ENCODE measurements around the gene MYO18A.
"Not testable (repeated sequence)": the region's sequence is repeated elsewhere in the genome, so short reads cannot be mapped to it uniquely, and the experiment has no call there.

MYO18A gene

DNA sequence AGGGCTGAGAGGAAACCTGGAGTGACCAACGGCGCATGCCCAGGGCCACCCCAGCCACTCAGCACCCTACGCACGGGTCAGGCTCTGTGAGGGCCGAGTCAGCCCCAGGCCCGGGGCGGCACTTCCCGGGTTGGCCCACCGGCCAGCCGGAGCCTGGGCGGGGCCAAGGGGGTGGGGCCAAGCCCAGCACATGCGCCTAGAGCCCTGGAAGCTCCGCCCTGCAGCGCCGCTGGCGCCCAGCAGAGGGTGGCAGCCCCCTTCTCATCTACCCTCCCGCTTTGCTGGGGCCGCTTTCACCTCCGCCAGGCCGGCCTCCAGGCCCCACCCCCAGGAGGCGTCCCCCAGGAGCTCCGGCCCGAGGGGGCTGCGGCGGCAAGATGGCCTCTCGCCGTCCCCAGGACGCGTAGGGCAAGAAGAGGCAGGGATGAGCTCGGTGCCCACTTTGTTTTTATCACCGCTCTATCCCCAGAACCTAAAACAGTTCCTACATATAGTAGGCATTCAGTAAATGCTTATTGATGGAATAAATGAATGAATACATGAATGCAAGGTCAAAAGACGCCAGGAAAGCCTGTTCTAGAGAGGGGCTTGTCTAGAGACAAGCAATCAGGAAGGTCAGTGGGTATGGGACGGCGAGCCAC lies 31.3 kb downstream of the MYO18A start:
- Mint-ChIP-seq H3K36me3 (no peaks in the 10 kb centered on the region), H3K4me3 (peak overlapping the region; percentile 78), H3K9me3 (no peaks in the 10 kb centered on the region), H3K4me1 (peaks cover 75% of the 10 kb centered on the region), H3K27ac (peak overlapping the region; percentile 91)
- peak; percentile 94 for ATAC-seq
- peak; percentile 95 to 99 for DNase-seq (ENCODE audit: low spot score in 2 of 2)

DNA sequence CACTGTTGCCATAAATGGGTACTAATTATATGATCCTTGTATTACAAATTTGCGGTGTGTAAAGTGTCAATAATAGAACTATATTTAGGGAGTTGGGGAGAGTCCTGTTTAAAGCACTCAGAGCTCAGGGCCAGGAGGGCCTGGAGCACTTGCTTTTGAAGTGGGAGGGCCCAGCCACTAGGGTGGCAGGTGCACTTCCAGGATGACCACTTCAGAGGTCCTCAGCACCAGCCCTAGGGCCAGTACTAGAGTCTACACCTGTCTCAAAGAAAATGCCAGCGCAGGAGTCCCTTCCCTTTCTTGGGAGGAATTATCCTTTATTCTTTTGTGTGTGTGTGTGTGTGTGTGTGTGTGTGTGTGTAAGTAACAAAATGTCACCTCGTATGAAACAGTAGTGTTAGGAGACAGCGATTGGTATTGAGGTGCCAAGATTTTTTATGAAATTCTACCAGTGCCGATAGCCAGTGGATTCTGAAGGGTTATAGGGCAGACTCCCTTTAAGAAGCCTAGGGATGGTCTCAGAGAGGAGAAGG lies 31.9 kb downstream of the MYO18A start:
- ATAC-seq (no peak), DNase-seq (ENCODE audit: low spot score in 2 of 2) (no peak)
- H3K4me1 Mint-ChIP-seq: peaks cover 75% of the 10 kb centered on the region
- H3K9me3 Mint-ChIP-seq: no peaks in the 10 kb centered on the region
- H3K36me3 Mint-ChIP-seq: no peaks in the 10 kb centered on the region
- peak overlapping the region; percentile 91 for H3K27ac Mint-ChIP-seq
- peak overlapping the region; percentile 78 for H3K4me3 Mint-ChIP-seq

GRCh38 chr17:29147682-29148081 lies 32.5 kb downstream of the MYO18A start:
- Mint-ChIP-seq H3K4me1 (peaks cover 74% of the 10 kb centered on the region), H3K27ac (peak overlapping the region; percentile 91), H3K36me3 (no peaks in the 10 kb centered on the region), H3K4me3 (peak overlapping the region; percentile 78), H3K9me3 (no peaks in the 10 kb centered on the region)
- ATAC-seq: no peak
- DNase-seq (ENCODE audit: low spot score in 2 of 2): no peak

GRCh38 chr17:29147228-29147627 lies 33.0 kb downstream of the MYO18A start:
- not testable (repeated sequence) for DNase-seq (ENCODE audit: low spot score in 2 of 2); ATAC-seq; H3K36me3 Mint-ChIP-seq; H3K9me3 Mint-ChIP-seq
- Mint-ChIP-seq H3K27ac (peak overlapping the region; percentile 91), H3K4me1 (peaks cover 78% of the 10 kb centered on the region), H3K4me3 (peak overlapping the region; percentile 78)

- no peaks in the 10 kb centered on the region for H3K9me3 Mint-ChIP-seq
- H3K4me1 Mint-ChIP-seq: peaks cover 78% of the 10 kb centered on the region
- H3K4me3 Mint-ChIP-seq: no peak overlapping the region
- peak overlapping the region; percentile 91 for H3K27ac Mint-ChIP-seq
- DNase-seq (ENCODE audit: low spot score in 2 of 2) (peak in 1 of 2 donors; percentile 45), ATAC-seq (no peak)
- H3K36me3 Mint-ChIP-seq: no peaks in the 10 kb centered on the region
Measured at GRCh38 chr17:29146369-29146972, 33.7 kb downstream of the MYO18A start.

- Mint-ChIP-seq H3K27ac (peak overlapping the region; percentile 80), H3K36me3 (no peaks in the 10 kb centered on the region), H3K9me3 (no peaks in the 10 kb centered on the region), H3K4me1 (peaks cover 82% of the 10 kb centered on the region), H3K4me3 (peak overlapping the region; percentile 13)
- DNase-seq (ENCODE audit: low spot score in 2 of 2) (peak in 1 of 2 donors; percentile 75), ATAC-seq (peak; percentile 74)
Measured at GRCh38 chr17:29145289-29146073, 34.7 kb downstream of the MYO18A start.

GRCh38 chr17:29143894-29144293 lies 36.3 kb downstream of the MYO18A start:
- Mint-ChIP-seq H3K4me1 (peaks cover 81% of the 10 kb centered on the region), H3K9me3 (no peaks in the 10 kb centered on the region), H3K4me3 (no peak overlapping the region), H3K27ac (peak overlapping the region; percentile 84), H3K36me3 (peaks cover 12% of the 10 kb centered on the region)
- DNase-seq (ENCODE audit: low spot score in 2 of 2): no peak
- ATAC-seq: no peak

GRCh38 chr17:29141514-29141876 lies 38.7 kb downstream of the MYO18A start:
- peak overlapping the region; percentile 91 for H3K27ac Mint-ChIP-seq
- no peaks in the 10 kb centered on the region for H3K9me3 Mint-ChIP-seq
- peaks cover 16% of the 10 kb centered on the region for H3K36me3 Mint-ChIP-seq
- DNase-seq (ENCODE audit: low spot score in 2 of 2) (no peak), ATAC-seq (no peak)
- H3K4me1 Mint-ChIP-seq: peaks cover 83% of the 10 kb centered on the region
- peak overlapping the region; percentile 92 for H3K4me3 Mint-ChIP-seq

DNA sequence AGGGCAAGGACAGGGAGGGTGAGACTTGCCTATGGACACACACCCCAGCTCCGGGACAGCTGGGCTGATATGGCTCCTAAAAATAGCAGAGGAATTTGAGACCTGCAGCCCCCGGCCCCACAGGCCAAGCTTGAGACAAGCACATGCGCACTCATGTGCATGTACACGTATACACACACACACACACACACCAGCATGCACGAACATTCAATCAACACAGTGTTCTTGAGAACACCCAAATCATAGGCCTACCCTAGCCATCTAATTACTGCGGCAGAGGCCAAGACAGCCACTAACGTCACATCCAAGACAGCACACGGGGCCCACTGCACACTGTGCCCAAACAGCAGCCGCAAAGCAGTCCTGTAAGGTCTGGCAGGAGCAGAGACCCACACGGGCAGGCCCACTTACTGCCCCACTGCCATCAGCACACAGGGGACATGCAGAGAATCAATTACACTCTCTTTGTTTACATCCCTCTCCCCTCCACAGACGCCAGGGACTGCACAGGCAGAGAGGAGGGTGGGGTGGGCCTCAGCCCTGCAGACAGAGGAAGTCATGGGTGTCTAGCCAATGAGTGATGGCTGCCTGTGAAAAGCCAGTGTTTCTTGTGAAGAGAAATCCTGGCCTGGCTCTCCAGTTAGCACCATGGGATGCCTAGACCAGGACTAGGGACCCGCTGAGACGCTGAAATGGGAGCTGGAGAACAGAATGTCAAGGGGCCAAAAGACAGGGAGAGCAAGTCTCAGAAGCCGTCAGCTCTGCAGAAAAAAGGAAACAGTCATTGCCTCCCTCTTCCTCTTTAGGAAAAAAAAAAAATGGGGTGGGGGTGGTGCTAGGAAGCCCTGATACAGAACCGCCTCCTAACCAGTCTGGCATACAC lies 39.3 kb downstream of the MYO18A start:
- Mint-ChIP-seq H3K4me3 (peak overlapping the region; percentile 92), H3K9me3 (no peaks in the 10 kb centered on the region), H3K4me1 (peaks cover 83% of the 10 kb centered on the region), H3K27ac (peak overlapping the region; percentile 91), H3K36me3 (peaks cover 22% of the 10 kb centered on the region)
- DNase-seq (ENCODE audit: low spot score in 2 of 2) (peak; percentile 24 to 71), ATAC-seq (peak; percentile 3)

DNA sequence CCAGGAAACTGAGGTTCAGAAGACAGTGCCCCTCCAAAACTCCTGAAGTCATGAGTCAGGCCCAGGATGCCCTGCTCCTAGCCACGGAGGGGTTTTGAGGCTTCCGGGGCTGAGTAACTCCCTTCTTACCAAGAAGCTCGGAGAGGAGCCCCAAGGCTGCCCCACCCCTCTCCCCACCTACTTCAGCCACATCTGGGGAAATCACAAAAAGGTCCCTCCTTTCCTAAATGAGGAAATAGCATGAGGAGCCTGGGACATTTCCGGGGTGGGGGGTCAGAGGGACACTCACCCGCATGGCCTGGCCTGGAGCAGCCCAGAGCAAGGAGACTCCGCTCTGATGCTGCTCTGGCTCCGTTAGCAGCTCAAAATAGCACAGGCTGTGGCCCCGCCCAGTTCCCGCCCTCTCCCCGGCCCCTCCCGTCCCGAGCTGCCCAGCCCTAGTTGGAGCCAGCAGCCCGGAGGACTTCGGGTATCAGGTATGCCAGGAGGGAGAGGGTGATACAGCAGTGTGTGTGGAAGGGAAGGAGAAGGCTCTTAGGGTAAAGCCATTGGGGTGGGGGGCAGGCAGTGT lies 40.1 kb downstream of the MYO18A start:
- peaks cover 29% of the 10 kb centered on the region for H3K36me3 Mint-ChIP-seq
- H3K4me3 Mint-ChIP-seq: peak overlapping the region; percentile 92
- ATAC-seq (peak; percentile 80), DNase-seq (ENCODE audit: low spot score in 2 of 2) (peak; percentile 65 to 92)
- H3K9me3 Mint-ChIP-seq: no peaks in the 10 kb centered on the region
- peak overlapping the region; percentile 91 for H3K27ac Mint-ChIP-seq
- H3K4me1 Mint-ChIP-seq: peaks cover 83% of the 10 kb centered on the region

GRCh38 chr17:29138971-29139691 lies 41.1 kb downstream of the MYO18A start:
- peaks cover 34% of the 10 kb centered on the region for H3K36me3 Mint-ChIP-seq
- ATAC-seq (peak; percentile 35), DNase-seq (ENCODE audit: low spot score in 2 of 2) (peak; percentile 36 to 76)
- peak overlapping the region; percentile 92 for H3K4me3 Mint-ChIP-seq
- peaks cover 77% of the 10 kb centered on the region for H3K4me1 Mint-ChIP-seq
- H3K9me3 Mint-ChIP-seq: no peaks in the 10 kb centered on the region
- H3K27ac Mint-ChIP-seq: peak overlapping the region; percentile 91

- peak; percentile 46 to 79 for DNase-seq (ENCODE audit: low spot score in 2 of 2)
Measured at GRCh38 chr17:29138184-29138955, 41.8 kb downstream of the MYO18A start.

GRCh38 chr17:29136998-29137730 lies 43.0 kb downstream of the MYO18A start:
- DNase-seq (ENCODE audit: low spot score in 2 of 2) (no peak), ATAC-seq (peak; percentile 56)

More at GRCh38 chr17:29138184-29138955, 41.8 kb downstream of the MYO18A start:
- Mint-ChIP-seq H3K27ac (peak overlapping the region; percentile 91), H3K4me3 (peak overlapping the region; percentile 92), H3K4me1 (peaks cover 74% of the 10 kb centered on the region), H3K9me3 (no peaks in the 10 kb centered on the region), H3K36me3 (peaks cover 37% of the 10 kb centered on the region)
- peak; percentile 80 for ATAC-seq

More at GRCh38 chr17:29136998-29137730, 43.0 kb downstream of the MYO18A start:
- H3K9me3 Mint-ChIP-seq: no peaks in the 10 kb centered on the region
- H3K4me1 Mint-ChIP-seq: peaks cover 81% of the 10 kb centered on the region
- H3K27ac Mint-ChIP-seq: peak overlapping the region; percentile 91
- H3K36me3 Mint-ChIP-seq: peaks cover 40% of the 10 kb centered on the region
- peak overlapping the region; percentile 92 for H3K4me3 Mint-ChIP-seq

Measured in stimulated activated effector memory CD8-positive, alpha-beta T cell treated with anti-CD3 and anti-CD28 coated beads, Interleukin-12 subunit alpha, Interleukin-12 subunit beta, amount 100 ng/mL, for 72 hours (primary cell).